ENCODE results near the gene BID.

BID gene

DNA sequence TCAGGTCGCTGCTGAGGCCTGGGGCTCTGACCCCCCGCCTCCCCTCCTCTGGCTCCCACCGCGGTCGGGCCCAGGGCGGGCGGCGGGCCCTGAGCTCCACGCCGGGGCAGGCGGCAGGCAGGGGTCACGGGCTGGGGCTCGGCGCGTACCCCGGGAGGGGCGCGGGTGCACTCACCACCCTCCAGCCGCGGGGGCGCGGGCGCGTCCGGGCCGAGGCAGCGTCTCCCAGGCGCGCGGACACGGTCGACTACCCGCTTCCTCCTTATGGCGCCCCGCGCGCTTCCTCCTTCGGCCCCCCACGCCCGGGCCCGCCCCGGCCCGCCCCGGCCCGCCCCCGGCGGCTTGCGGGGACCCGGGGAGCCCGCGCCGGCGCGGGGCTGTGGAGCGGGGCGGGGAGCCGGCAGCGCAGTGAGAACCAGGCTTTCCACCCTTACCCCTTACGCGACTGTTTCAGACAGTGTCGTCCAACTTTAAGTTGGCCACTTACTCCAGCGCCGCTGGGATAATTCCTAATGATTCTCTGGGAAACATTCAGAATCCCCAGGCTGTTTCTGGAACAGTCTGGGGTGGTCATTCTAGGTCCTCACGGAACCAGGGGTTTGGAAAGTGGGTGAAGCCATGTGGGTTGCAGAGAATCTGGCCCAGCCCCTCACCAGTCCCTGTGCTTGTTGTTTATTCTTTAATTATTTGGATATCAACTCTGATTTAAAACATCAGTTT lies at the start of gene BID:
Gene BID, minus strand, starts transcription at position 264 of the 720 bp plus-strand sequence. CDS start 24,353 bp downstream, outside the sequence.
- no peaks in the 10 kb centered on the region for H3K9me3 ChIP-seq (ENCODE audit: control insufficient read depth, low read length)
- no peaks in the 10 kb centered on the region for H3K36me3 ChIP-seq (ENCODE audit: control insufficient read depth, insufficient read depth, low read length, severe bottlenecking)
- H3K4me3 ChIP-seq (ENCODE audit: low read length), result peak within 1 kb of the TSS; percentile 81
- peak; percentile 84 for DNase-seq (ENCODE audit: low read depth)
- peaks cover 7% of the 10 kb centered on the region for H3K4me1 ChIP-seq (ENCODE audit: control insufficient read depth, insufficient read depth, low read length)
- no peaks in the 10 kb centered on the region for H3K27me3 ChIP-seq (replicated peaks; ENCODE audit: control insufficient read depth, insufficient read depth, low read length)
- peak within 1 kb of the TSS; percentile 80 for H3K9ac ChIP-seq (ENCODE audit: low read length)

DNA sequence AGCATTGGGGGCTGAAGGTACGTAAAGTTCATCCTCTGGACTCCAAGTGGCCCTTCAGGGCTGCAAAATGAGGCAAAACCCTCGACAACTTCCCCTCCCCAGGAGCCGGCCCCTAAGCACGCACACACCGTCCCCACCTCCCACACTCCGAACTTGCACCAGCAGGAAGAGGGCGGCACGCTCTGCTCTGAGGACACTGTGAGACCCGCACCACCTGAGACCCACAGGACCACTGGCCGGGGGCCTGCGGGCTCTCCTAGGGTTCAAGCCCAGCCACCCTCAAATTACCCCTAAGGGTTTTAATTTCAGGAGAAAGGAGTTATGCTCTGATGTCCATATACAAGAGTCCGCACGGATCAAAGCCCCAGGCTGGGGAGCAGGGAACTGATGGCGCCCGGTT lies 49.7 kb upstream of the BID start:
- H3K36me3 ChIP-seq (ENCODE audit: control insufficient read depth, insufficient read depth, low read length, severe bottlenecking), result peaks cover 37% of the 10 kb centered on the region
- DNase-seq (ENCODE audit: low read depth), result no peak
- no peaks in the 10 kb centered on the region for H3K9me3 ChIP-seq (ENCODE audit: control insufficient read depth, low read length)
- H3K4me3 ChIP-seq (ENCODE audit: low read length), result no peak overlapping the region
- no peaks in the 10 kb centered on the region for H3K27me3 ChIP-seq (replicated peaks; ENCODE audit: control insufficient read depth, insufficient read depth, low read length)
- no peak overlapping the region for H3K9ac ChIP-seq (ENCODE audit: low read length)
- no peaks in the 10 kb centered on the region for H3K4me1 ChIP-seq (ENCODE audit: control insufficient read depth, insufficient read depth, low read length)

DNA sequence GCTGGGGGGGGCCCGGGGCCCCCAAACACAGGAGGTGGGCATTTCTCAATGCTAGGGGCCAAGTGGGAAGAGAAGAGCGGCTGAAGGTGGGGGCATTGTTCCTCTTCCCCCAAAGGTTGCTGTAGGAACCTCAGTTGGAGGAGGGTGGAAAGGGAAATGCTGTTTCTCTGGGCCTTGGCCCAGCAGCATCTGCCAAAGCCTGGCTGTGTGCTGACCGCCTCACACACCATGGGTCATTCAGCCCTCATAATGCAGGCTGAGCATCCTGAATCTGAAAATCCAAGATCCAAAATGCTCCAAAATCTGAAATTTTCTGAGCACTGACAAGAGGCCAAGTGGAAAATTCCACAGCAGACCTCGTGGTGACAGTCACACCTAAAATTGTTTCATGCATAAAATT lies 49.0 kb upstream of the BID start:
- no peak for DNase-seq (ENCODE audit: low read depth)
- H3K4me1 ChIP-seq (ENCODE audit: control insufficient read depth, insufficient read depth, low read length), result no peaks in the 10 kb centered on the region
- no peaks in the 10 kb centered on the region for H3K9me3 ChIP-seq (ENCODE audit: control insufficient read depth, low read length)
- no peaks in the 10 kb centered on the region for H3K27me3 ChIP-seq (replicated peaks; ENCODE audit: control insufficient read depth, insufficient read depth, low read length)
- H3K9ac ChIP-seq (ENCODE audit: low read length), result no peak overlapping the region
- H3K36me3 ChIP-seq (ENCODE audit: control insufficient read depth, insufficient read depth, low read length, severe bottlenecking), result peaks cover 37% of the 10 kb centered on the region
- no peak overlapping the region for H3K4me3 ChIP-seq (ENCODE audit: low read length)

DNA sequence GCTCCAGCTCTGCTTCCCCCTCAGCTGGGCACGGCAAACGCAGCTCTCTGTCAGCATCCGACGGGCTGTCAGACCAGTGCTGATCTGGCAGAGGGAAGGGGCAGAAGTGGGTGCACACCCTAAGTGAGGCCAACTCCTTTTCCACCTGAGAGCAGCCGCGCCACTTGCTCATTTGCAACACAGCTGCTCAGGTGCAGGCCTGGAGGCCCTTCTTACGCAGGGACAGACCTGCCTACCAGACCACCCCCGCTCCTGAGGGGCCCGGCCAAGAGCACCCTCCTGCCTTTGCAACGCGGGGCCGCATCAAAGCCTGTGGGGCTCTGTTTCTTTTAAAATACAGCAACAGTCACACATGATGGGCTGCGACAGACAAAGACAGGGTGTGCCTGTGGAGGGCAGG lies 47.8 kb upstream of the BID start:
- H3K4me3 ChIP-seq (ENCODE audit: low read length), result no peak overlapping the region

DNA sequence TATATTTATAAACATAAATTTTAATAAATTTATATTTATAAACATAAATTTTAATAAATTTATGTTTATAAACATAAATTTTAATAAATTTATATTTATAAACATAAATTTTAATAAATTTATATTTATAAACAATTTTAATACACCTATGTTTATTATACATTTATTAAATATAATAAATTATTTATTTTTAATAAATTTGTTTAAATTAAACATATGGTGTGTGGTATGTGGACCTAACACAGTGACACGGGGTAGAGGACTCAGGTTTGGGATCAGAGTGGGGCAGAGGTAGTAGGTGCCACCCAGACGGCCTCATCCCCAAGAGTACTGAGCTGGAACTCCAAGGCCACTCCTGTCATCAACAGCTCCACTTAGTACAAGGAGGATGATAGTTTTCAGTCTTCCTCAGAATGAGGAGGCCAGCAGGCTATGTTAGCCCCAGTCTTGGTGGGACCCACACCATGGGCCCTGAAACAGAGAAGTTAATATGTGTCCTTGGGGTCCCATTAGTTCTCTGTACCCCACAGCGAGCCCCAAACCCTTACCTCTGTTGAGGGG lies 46.7 kb upstream of the BID start:
- Histone ChIP-seq H3K4me1 (ENCODE audit: control insufficient read depth, insufficient read depth, low read length) (no peaks in the 10 kb centered on the region), H3K4me3 (ENCODE audit: low read length) (no peak overlapping the region), H3K9ac (ENCODE audit: low read length) (no peak overlapping the region), H3K36me3 (ENCODE audit: control insufficient read depth, insufficient read depth, low read length, severe bottlenecking) (peaks cover 26% of the 10 kb centered on the region), H3K9me3 (ENCODE audit: control insufficient read depth, low read length) (no peaks in the 10 kb centered on the region), H3K27me3 (replicated peaks; ENCODE audit: control insufficient read depth, insufficient read depth, low read length) (no peaks in the 10 kb centered on the region)
- DNase-seq (ENCODE audit: low read depth), result no peak

More for the DNA sequence above, 47.8 kb upstream of the BID start:
- no peak for DNase-seq (ENCODE audit: low read depth)
- Histone ChIP-seq H3K9me3 (ENCODE audit: control insufficient read depth, low read length) (no peaks in the 10 kb centered on the region), H3K36me3 (ENCODE audit: control insufficient read depth, insufficient read depth, low read length, severe bottlenecking) (peaks cover 30% of the 10 kb centered on the region), H3K9ac (ENCODE audit: low read length) (no peak overlapping the region), H3K27me3 (replicated peaks; ENCODE audit: control insufficient read depth, insufficient read depth, low read length) (no peaks in the 10 kb centered on the region), H3K4me1 (ENCODE audit: control insufficient read depth, insufficient read depth, low read length) (no peaks in the 10 kb centered on the region)

DNA sequence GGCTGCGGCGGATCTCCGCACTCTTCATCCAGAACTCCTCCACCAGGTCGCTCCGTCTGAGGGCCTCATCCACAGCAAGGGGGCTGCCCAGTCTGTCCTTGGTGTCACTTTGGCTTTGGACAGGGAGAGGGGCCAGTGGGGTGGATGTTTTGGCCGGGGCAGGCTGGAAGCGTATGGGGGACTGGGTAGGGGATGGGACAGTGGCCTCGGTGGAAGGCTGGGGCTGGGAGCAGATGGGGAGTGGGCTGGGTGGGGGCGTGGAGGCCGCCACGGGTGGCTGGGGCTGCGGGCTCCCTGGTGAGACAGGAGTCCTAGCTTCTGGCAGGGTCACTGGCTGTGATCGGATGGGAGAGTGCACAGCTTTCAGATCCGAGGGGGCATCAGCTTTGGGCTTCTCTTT lies 44.4 kb upstream of the BID start:
- H3K4me3 ChIP-seq (ENCODE audit: low read length), result no peak overlapping the region
- H3K4me1 ChIP-seq (ENCODE audit: control insufficient read depth, insufficient read depth, low read length), result no peaks in the 10 kb centered on the region
- H3K9me3 ChIP-seq (ENCODE audit: control insufficient read depth, low read length), result no peaks in the 10 kb centered on the region
- H3K36me3 ChIP-seq (ENCODE audit: control insufficient read depth, insufficient read depth, low read length, severe bottlenecking), result peaks cover 32% of the 10 kb centered on the region
- H3K27me3 ChIP-seq (replicated peaks; ENCODE audit: control insufficient read depth, insufficient read depth, low read length), result no peaks in the 10 kb centered on the region
- no peak overlapping the region for H3K9ac ChIP-seq (ENCODE audit: low read length)
- no peak for DNase-seq (ENCODE audit: low read depth)

DNA sequence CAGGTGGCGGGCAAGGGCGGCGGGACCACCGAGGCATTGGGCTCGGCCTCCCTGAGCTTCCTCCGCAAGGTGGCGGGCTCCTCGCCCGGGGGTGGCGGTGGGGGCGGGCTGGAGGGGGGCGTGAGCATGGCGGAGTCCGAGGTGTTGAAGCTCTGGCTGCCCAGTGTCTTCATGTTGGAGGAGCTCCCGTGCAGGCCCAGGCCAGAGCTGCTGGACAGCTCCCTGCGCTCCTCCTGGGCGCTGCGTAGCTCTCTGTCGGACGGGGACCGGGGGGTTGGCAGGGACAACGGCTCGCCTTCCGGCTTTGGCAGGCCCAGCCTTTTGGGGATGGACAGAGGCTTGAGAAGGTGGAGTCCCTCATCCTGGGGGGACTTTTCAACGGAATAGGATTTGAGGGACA lies 43.9 kb upstream of the BID start:
- no peak overlapping the region for H3K4me3 ChIP-seq (ENCODE audit: low read length)
- DNase-seq (ENCODE audit: low read depth), result no peak
- no peaks in the 10 kb centered on the region for H3K9me3 ChIP-seq (ENCODE audit: control insufficient read depth, low read length)
- H3K36me3 ChIP-seq (ENCODE audit: control insufficient read depth, insufficient read depth, low read length, severe bottlenecking), result peaks cover 33% of the 10 kb centered on the region
- H3K9ac ChIP-seq (ENCODE audit: low read length), result no peak overlapping the region
- no peaks in the 10 kb centered on the region for H3K4me1 ChIP-seq (ENCODE audit: control insufficient read depth, insufficient read depth, low read length)
- no peaks in the 10 kb centered on the region for H3K27me3 ChIP-seq (replicated peaks; ENCODE audit: control insufficient read depth, insufficient read depth, low read length)

DNA sequence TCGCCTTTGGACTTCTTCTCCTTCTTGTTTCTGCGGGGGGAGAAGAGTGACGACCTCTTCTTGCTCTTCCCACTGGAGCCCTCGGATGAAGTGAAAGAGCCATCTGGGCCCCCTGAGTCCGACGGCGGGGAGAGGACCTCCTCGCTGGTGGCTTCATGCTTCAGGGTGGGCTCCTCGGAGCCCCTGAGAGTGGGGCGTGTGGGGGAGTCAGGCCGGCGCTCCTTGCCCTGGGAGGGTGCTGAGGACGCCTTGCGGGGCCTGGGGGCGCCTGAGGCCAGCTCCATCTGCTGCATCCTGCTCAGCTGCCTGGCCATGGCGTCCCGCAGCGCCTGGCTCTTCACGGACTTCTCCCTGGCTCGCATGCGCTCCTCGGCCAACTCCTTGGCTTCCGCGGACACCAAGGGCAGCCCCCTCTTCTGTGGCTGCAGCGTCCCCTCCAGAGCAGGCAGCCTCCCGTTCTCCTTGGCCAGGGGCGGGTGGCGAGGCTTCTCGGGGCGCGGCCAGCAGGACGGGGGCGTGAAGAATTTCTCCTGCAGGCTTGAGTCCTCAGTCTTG lies 43.3 kb upstream of the BID start:
- Histone ChIP-seq H3K36me3 (ENCODE audit: control insufficient read depth, insufficient read depth, low read length, severe bottlenecking) (peaks cover 39% of the 10 kb centered on the region), H3K9ac (ENCODE audit: low read length) (no peak overlapping the region), H3K9me3 (ENCODE audit: control insufficient read depth, low read length) (no peaks in the 10 kb centered on the region), H3K4me1 (ENCODE audit: control insufficient read depth, insufficient read depth, low read length) (no peaks in the 10 kb centered on the region), H3K4me3 (ENCODE audit: low read length) (no peak overlapping the region), H3K27me3 (replicated peaks; ENCODE audit: control insufficient read depth, insufficient read depth, low read length) (no peaks in the 10 kb centered on the region)
- no peak for DNase-seq (ENCODE audit: low read depth)

DNA sequence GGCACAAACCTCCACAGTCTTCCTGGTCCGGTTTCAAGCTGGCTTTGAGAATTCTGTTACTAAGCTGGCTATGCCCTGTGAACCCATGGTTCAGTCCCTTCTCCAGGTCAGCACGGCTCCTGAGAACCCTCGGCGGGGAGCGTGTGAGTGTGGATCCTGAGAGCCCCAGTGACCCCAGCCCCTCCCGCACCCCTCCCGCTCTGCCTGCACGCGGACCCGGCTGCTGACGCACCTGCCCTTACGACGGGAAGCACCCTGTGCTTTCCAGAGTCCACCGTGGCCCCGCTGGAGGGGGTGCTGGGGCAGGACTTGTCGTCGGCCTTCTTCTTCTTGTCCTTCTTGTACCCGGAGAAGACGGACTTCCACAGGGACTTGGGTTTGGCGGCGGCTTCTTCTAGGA lies 42.8 kb upstream of the BID start:
- Histone ChIP-seq H3K36me3 (ENCODE audit: control insufficient read depth, insufficient read depth, low read length, severe bottlenecking) (peaks cover 44% of the 10 kb centered on the region), H3K4me1 (ENCODE audit: control insufficient read depth, insufficient read depth, low read length) (no peaks in the 10 kb centered on the region), H3K9ac (ENCODE audit: low read length) (no peak overlapping the region), H3K4me3 (ENCODE audit: low read length) (no peak overlapping the region), H3K27me3 (replicated peaks; ENCODE audit: control insufficient read depth, insufficient read depth, low read length) (no peaks in the 10 kb centered on the region), H3K9me3 (ENCODE audit: control insufficient read depth, low read length) (no peaks in the 10 kb centered on the region)
- DNase-seq (ENCODE audit: low read depth), result no peak

DNA sequence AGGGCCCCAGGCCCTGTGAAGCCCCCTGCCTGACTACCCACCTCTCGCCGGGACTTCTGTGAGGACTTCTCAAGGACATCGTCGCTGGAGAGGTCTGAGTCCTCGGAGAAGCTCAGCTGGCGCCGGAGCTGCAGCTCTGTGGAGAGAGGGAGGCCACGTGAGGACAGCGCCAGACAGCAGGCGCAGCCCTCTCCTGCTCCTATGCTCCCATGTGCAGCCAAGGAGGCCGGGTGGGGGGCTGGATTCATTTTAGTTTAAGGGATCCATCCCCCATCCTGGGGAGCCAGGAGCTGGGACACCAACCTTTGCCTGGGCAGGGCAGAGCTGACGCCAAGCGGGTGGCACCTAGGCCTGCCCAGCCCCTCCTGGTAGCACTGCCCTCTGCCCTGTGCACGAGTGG lies 42.4 kb upstream of the BID start:
- Histone ChIP-seq H3K27me3 (replicated peaks; ENCODE audit: control insufficient read depth, insufficient read depth, low read length) (no peaks in the 10 kb centered on the region), H3K9me3 (ENCODE audit: control insufficient read depth, low read length) (no peaks in the 10 kb centered on the region), H3K4me3 (ENCODE audit: low read length) (no peak overlapping the region), H3K4me1 (ENCODE audit: control insufficient read depth, insufficient read depth, low read length) (no peaks in the 10 kb centered on the region), H3K9ac (ENCODE audit: low read length) (no peak overlapping the region), H3K36me3 (ENCODE audit: control insufficient read depth, insufficient read depth, low read length, severe bottlenecking) (peaks cover 42% of the 10 kb centered on the region)
- no peak for DNase-seq (ENCODE audit: low read depth)

DNA sequence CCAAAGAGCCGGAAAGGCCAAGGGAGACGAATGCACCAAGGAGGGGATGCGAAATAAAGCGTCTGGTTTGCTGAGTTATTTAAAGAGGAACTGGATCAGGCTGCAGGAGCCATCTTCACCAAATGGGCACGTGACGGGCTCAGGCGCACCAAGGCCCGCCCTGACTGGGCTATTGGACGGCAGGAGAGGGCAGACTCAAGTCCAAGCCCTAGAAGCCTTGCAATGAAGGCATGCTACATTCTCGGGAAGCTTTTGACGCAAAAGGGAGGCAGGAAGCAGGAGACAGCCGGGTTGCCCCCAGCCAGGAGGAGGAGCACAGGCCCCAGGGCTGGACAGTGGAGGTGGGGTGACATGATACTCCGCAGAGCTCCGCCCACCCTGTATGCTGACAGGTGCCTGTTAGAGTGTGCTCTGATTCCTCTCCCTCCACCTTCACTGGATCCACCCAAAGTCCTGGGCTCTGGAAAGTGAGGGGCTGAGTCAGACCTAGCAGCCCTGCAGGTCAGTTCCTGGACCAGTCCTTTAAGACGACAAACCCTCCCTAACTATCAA lies 41.5 kb upstream of the BID start:
- DNase-seq (ENCODE audit: low read depth), result no peak
- no peaks in the 10 kb centered on the region for H3K4me1 ChIP-seq (ENCODE audit: control insufficient read depth, insufficient read depth, low read length)
- no peak overlapping the region for H3K4me3 ChIP-seq (ENCODE audit: low read length)
- no peaks in the 10 kb centered on the region for H3K27me3 ChIP-seq (replicated peaks; ENCODE audit: control insufficient read depth, insufficient read depth, low read length)
- no peaks in the 10 kb centered on the region for H3K9me3 ChIP-seq (ENCODE audit: control insufficient read depth, low read length)
- H3K36me3 ChIP-seq (ENCODE audit: control insufficient read depth, insufficient read depth, low read length, severe bottlenecking), result peaks cover 36% of the 10 kb centered on the region
- no peak overlapping the region for H3K9ac ChIP-seq (ENCODE audit: low read length)

All from adipocyte (in vitro differentiated cells).